GM10266 (cell line): ENCODE measurements around the gene PLS1.

Source experiments
- DNase-seq: peaks from one replicate; pipeline ENCODE4 v3.0.0; 2012; ENCODE audit errors: extremely low spot score
- CTCF ChIP-seq: IDR thresholded peaks from 2 replicates; pipeline ENCODE4 v1.5.1; 2012; ENCODE audit warnings: mild to moderate bottlenecking, low read depth; ENCODE audit not compliant: control insufficient read depth, insufficient read depth; ENCODE audit errors: missing control alignments

Gene PLS1

GRCh38 chr3:142651711-142652110 is 55.5 kb downstream of the PLS1 start:
- TF ChIP-seq CTCF: no peak
- no peak for DNase-seq

GRCh38 chr3:142652826-142653292 is 56.7 kb downstream of the PLS1 start:
- no peak for TF ChIP-seq CTCF

GRCh38 chr3:142656575-142656974 is 60.4 kb downstream of the PLS1 start:
- no peak for DNase-seq
- no peak for TF ChIP-seq CTCF

More at GRCh38 chr3:142652826-142653292, 56.7 kb downstream of the PLS1 start:
- DNase-seq: no peak

- no peak for DNase-seq
- no peak for TF ChIP-seq CTCF
Measured at GRCh38 chr3:142657033-142657432, 60.8 kb downstream of the PLS1 start.

- TF ChIP-seq CTCF: no peak
- DNase-seq: no peak
Measured at GRCh38 chr3:142660383-142660782, 64.2 kb downstream of the PLS1 start.

GRCh38 chr3:142660893-142661292 is 64.7 kb downstream of the PLS1 start:
- TF ChIP-seq CTCF: no peak
- DNase-seq: no peak

GRCh38 chr3:142663865-142664264 is 67.7 kb downstream of the PLS1 start:
- TF ChIP-seq CTCF: no peak

More at GRCh38 chr3:142663865-142664264, 67.7 kb downstream of the PLS1 start:
- no peak for DNase-seq
